Neural cell (in vitro differentiated cells): Measurements from ENCODE around the gene SPACA6.

ENCODE experiments used
- EP300 ChIP-seq: fragments of 450-650 bp; conservative IDR thresholded peaks from 2 replicates; pipeline ENCODE4 v1.6.1; 2014; ENCODE audit warnings: antibody characterized with exemption, mild to moderate bottlenecking, moderate library complexity; ENCODE audit not compliant: poor library complexity, severe bottlenecking
- EZH2 ChIP-seq: fragments of 200-600, 300-800 bp; shearing (Covaris generic), sonication (generic); IDR thresholded peaks from 2 replicates; pipeline ENCODE4 v1.6.1; 2014; ENCODE audit warnings: antibody characterized with exemption, low read length, borderline replicate concordance, mild to moderate bottlenecking; ENCODE audit not compliant: insufficient read depth, poor library complexity, severe bottlenecking
- MXI1 ChIP-seq: fragments of 450-650 bp; conservative IDR thresholded peaks from 2 replicates; pipeline ENCODE4 v1.6.1; 2014; ENCODE audit warnings: antibody characterized with exemption, mild to moderate bottlenecking; ENCODE audit not compliant: poor library complexity, severe bottlenecking
- POLR2AphosphoS5 ChIP-seq: IDR thresholded peaks from 2 replicates; pipeline ENCODE4 v1.6.1; 2012
- RAD21 ChIP-seq: fragments of 450-650 bp; conservative IDR thresholded peaks from 2 replicates; pipeline ENCODE4 v1.6.1; 2014; ENCODE audit warnings: antibody characterized with exemption, mild to moderate bottlenecking, moderate library complexity
- SMC3 ChIP-seq: fragments of 450-650 bp; conservative IDR thresholded peaks from 2 replicates; pipeline ENCODE4 v1.6.1; 2014; ENCODE audit warnings: antibody characterized with exemption, mild to moderate bottlenecking, moderate library complexity; ENCODE audit not compliant: poor library complexity
- TAF1 ChIP-seq: IDR thresholded peaks from 2 replicates; pipeline ENCODE4 v1.6.1; 2012; ENCODE audit warnings: low read depth
- TF ChIP-seq, protein P1 (sequence below): fragments of 450-650 bp; IDR thresholded peaks from 2 replicates; pipeline ENCODE4 v1.5.1; 2014; ENCODE audit warnings: antibody characterized with exemption, mild to moderate bottlenecking, moderate library complexity; ENCODE audit not compliant: poor library complexity, severe bottlenecking
- TF ChIP-seq, protein P2 (sequence below): IDR thresholded peaks from 2 replicates; pipeline ENCODE4 v1.6.1; 2012; ENCODE audit warnings: borderline replicate concordance

GRCh38 chr19:51691074-51691583 lies 2.0 kb upstream of the SPACA6 start:
- TF ChIP-seq POLR2AphosphoS5 (no peak), TAF1 (no peak), RAD21 (no peak), EP300 (no peak), EZH2 (no peak), SMC3 (no peak), MXI1 (no peak)
- TF ChIP-seq, protein P1, sequence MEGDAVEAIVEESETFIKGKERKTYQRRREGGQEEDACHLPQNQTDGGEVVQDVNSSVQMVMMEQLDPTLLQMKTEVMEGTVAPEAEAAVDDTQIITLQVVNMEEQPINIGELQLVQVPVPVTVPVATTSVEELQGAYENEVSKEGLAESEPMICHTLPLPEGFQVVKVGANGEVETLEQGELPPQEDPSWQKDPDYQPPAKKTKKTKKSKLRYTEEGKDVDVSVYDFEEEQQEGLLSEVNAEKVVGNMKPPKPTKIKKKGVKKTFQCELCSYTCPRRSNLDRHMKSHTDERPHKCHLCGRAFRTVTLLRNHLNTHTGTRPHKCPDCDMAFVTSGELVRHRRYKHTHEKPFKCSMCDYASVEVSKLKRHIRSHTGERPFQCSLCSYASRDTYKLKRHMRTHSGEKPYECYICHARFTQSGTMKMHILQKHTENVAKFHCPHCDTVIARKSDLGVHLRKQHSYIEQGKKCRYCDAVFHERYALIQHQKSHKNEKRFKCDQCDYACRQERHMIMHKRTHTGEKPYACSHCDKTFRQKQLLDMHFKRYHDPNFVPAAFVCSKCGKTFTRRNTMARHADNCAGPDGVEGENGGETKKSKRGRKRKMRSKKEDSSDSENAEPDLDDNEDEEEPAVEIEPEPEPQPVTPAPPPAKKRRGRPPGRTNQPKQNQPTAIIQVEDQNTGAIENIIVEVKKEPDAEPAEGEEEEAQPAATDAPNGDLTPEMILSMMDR: no peak
- TF ChIP-seq, protein P2, sequence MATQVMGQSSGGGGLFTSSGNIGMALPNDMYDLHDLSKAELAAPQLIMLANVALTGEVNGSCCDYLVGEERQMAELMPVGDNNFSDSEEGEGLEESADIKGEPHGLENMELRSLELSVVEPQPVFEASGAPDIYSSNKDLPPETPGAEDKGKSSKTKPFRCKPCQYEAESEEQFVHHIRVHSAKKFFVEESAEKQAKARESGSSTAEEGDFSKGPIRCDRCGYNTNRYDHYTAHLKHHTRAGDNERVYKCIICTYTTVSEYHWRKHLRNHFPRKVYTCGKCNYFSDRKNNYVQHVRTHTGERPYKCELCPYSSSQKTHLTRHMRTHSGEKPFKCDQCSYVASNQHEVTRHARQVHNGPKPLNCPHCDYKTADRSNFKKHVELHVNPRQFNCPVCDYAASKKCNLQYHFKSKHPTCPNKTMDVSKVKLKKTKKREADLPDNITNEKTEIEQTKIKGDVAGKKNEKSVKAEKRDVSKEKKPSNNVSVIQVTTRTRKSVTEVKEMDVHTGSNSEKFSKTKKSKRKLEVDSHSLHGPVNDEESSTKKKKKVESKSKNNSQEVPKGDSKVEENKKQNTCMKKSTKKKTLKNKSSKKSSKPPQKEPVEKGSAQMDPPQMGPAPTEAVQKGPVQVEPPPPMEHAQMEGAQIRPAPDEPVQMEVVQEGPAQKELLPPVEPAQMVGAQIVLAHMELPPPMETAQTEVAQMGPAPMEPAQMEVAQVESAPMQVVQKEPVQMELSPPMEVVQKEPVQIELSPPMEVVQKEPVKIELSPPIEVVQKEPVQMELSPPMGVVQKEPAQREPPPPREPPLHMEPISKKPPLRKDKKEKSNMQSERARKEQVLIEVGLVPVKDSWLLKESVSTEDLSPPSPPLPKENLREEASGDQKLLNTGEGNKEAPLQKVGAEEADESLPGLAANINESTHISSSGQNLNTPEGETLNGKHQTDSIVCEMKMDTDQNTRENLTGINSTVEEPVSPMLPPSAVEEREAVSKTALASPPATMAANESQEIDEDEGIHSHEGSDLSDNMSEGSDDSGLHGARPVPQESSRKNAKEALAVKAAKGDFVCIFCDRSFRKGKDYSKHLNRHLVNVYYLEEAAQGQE: no peak
